ENCODE measurements around the gene FCAMR. TPM values are rescaled to one million over a fixed set of nuclear protein-coding genes. Genes with fewer than 3 reads are reported as not detected.

The FCAMR gene
- total and polyA plus RNA-seq, 2 of the 4 experiments (the other 2 are of a cell fraction): not detected

DNA sequence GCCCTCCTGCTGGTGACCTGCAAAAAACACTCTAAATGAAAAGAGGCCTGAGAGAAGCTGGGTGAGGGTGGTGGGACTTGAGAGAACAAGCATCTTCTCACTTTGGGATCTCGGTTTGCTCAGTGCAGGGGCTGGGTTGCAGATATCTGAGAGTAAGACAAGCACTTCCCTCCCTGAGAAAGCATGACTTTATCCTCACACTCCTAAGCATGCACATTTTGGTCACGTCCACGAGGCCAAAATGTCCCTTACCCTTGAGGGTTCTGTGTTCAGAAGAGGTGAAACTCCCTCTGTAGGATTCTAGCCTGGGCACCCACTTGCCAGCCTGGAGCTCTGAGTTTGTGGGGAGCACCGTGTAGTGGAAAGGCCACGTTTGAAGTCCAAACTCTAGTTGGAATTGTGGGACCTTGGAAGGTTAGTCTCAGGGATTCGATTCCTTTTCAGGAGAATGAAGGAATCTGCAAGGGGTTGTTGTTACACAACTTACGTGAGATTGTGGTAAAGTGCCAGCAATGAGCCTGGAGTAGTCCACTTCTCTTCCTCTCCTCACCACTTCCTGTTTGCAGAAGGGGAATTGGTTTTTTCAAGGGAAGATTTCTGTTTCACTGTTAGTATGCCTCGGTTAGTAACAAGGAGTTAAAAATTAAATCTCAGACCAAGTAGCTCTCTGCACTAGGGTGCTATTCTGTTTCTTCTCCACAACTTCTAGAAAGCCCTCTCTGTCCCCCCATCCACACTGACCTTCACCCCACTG, 3.0 kb downstream of the FCAMR start:
- POLR2A ChIA-PET (ENCODE audit: unreplicated experiment): no interaction called here
- Histone ChIP-seq H3K27ac (ENCODE audit: insufficient read depth, low read length) (no peak overlapping the region), H2BK15ac (ENCODE audit: low read depth, low read length) (no peak overlapping the region), H3K14ac (replicated peaks; ENCODE audit: low read depth, low read length) (no peak overlapping the region), H2AK9ac (replicated peaks; ENCODE audit: low read depth, low read length, poor library complexity) (no peak overlapping the region), H3K36me3 (ENCODE audit: control insufficient read depth, insufficient read depth, low read length) (no peaks in the 10 kb centered on the region), H3K18ac (ENCODE audit: low read depth, low read length) (no peak overlapping the region), H3K4ac (ENCODE audit: low read depth, low read length) (no peak overlapping the region), H4K8ac (ENCODE audit: low read depth in 2 of 2, low read length in 2 of 2) (no peak overlapping the region), H2BK120ac (ENCODE audit: low read depth, low read length) (no peak overlapping the region), H3K4me1 (ENCODE audit: control insufficient read depth, insufficient read depth, low read length) (no peaks in the 10 kb centered on the region), H3K9me1 (ENCODE audit: insufficient read depth, low read length) (0 out of 2 replicates have a peak, but pooled peaks cover 2% of the 10 kb centered on the region), H3K23ac (ENCODE audit: low read depth, low read length) (no peak overlapping the region), H3K56ac (ENCODE audit: extremely low read depth, insufficient read depth, low read length) (no peak overlapping the region), H4K91ac (ENCODE audit: insufficient read depth, low read depth, low read length) (no peak overlapping the region), H3K79me1 (ENCODE audit: low read depth in 1 of 2, low read length in 2 of 2) (no peaks in the 10 kb centered on the region), H4K20me1 (ENCODE audit: insufficient read depth, low read length) (no peaks in the 10 kb centered on the region), H2BK5ac (ENCODE audit: low read depth, low read length, poor library complexity, severe bottlenecking) (no peak overlapping the region), H3K9ac (ENCODE audit: low read depth, low read length) (no peak overlapping the region), H2BK20ac (ENCODE audit: low read depth, low read length) (no peak overlapping the region), H4K5ac (ENCODE audit: low read depth, low read length) (no peak overlapping the region), H2AFZ (replicated peaks; ENCODE audit: low read length, poor library complexity) (no peak overlapping the region), H3K9me3 (ENCODE audit: control insufficient read depth, insufficient read depth, low read length) (no peaks in the 10 kb centered on the region), H3K27me3 (ENCODE audit: control insufficient read depth, insufficient read depth, low read length) (peaks cover 33% of the 10 kb centered on the region), H3K4me2 (ENCODE audit: low read depth, low read length) (no peak overlapping the region), H3K4me3 (ENCODE audit: insufficient read depth, low read depth, low read length) (no peak overlapping the region), H2AK5ac (ENCODE audit: low read depth, low read length) (no peak overlapping the region)
- no TSS peak for BruUV-seq (replicated peaks)
- intact Hi-C loops (cut with micrococcal nuclease) (no loop called here), dilution Hi-C loops (cut with HindIII; ENCODE audit: low sequenced_read_pairs, unreplicated experiment) (no loop called here), in situ Hi-C loops (cut with MboI; ENCODE audit: low sequenced_read_pairs) (no loop called here)
- TF ChIP-seq MAZ (IDR thresholded peaks at IDR 0.05; ENCODE audit: borderline replicate concordance, low read depth, low read length) (no peak), RCOR1 (IDR thresholded peaks at IDR 0.05; ENCODE audit: insufficient replicate concordance, low read length) (no peak), NFE2L2 (IDR thresholded peaks at IDR 0.05; ENCODE audit: low read depth, low read length) (no peak), RAD21 (IDR thresholded peaks at IDR 0.05; ENCODE audit: low read length) (no peak), POLR2A (IDR thresholded peaks at IDR 0.05; ENCODE audit: low read depth, low read length) (no peak), CHD1 (IDR thresholded peaks at IDR 0.05; ENCODE audit: low read depth, low read length) (no peak), SMC3 (IDR thresholded peaks at IDR 0.05; ENCODE audit: low read depth, low read length) (no peak), CEBPB (IDR thresholded peaks at IDR 0.05; ENCODE audit: low read depth, low read length) (no peak), MXI1 (IDR thresholded peaks at IDR 0.05; ENCODE audit: borderline replicate concordance, low read depth, low read length) (no peak), MAFK (IDR thresholded peaks at IDR 0.05; ENCODE audit: low read depth, low read length) (no peak), FOS (IDR thresholded peaks at IDR 0.05; ENCODE audit: low read depth, low read length) (no peak), RFX5 (IDR thresholded peaks at IDR 0.05; ENCODE audit: low read depth, low read length) (no peak), BHLHE40 (IDR thresholded peaks at IDR 0.05; ENCODE audit: low read depth, low read length) (no peak), CTCF (conservative IDR thresholded peaks at IDR 0.05; ENCODE audit: low read depth, low read length) (no peak)
- TF ChIP-seq, protein P1, sequence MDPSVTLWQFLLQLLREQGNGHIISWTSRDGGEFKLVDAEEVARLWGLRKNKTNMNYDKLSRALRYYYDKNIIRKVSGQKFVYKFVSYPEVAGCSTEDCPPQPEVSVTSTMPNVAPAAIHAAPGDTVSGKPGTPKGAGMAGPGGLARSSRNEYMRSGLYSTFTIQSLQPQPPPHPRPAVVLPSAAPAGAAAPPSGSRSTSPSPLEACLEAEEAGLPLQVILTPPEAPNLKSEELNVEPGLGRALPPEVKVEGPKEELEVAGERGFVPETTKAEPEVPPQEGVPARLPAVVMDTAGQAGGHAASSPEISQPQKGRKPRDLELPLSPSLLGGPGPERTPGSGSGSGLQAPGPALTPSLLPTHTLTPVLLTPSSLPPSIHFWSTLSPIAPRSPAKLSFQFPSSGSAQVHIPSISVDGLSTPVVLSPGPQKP (IDR thresholded peaks at IDR 0.05; ENCODE audit: borderline replicate concordance, low read depth, low read length): no peak
- TF ChIP-seq, protein P2, sequence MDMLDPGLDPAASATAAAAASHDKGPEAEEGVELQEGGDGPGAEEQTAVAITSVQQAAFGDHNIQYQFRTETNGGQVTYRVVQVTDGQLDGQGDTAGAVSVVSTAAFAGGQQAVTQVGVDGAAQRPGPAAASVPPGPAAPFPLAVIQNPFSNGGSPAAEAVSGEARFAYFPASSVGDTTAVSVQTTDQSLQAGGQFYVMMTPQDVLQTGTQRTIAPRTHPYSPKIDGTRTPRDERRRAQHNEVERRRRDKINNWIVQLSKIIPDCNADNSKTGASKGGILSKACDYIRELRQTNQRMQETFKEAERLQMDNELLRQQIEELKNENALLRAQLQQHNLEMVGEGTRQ (IDR thresholded peaks at IDR 0.05; ENCODE audit: low read depth, low read length): no peak
- CTCF ChIA-PET: interaction anchor here (1.1 kb wide), 1 partner anchor 13 kb away, joined by 3 read pairs; no protein-coding TSS in a partner anchor
- peak; percentile 29 for DNase-seq
- ATAC-seq (ENCODE audit: low read depth): no peak
- WGBS, 2 experiments (ENCODE audit: extremely low coverage in 2 of 2, insufficient read length in 1 of 2): 60% methylated on average over 1 of the region's 8 CpGs; no CpG with 5 or more reads in 1 of the 2 experiments

All from IMR-90 (cell line).